ENCODE measurements around the gene CNTNAP2.

- no peak for TF ChIP-seq CTCF (IDR thresholded peaks at IDR 0.05)
- no peak for TF ChIP-seq POLR2AphosphoS5 (IDR thresholded peaks at IDR 0.05; ENCODE audit: insufficient read depth in 1 of 2, low read depth in 1 of 2)
- no peak for TF ChIP-seq POLR2A (IDR thresholded peaks at IDR 0.05)
Measured at GRCh38 chr7:147971606-147972110, 1855.1 kb downstream of the CNTNAP2 start.
